ENCODE data around the gene HMGCS1. TPM values are rescaled to one million over a fixed set of nuclear protein-coding genes. Genes with fewer than 3 reads are reported as not detected.

HMGCS1 gene
- total RNA-seq, 1 experiment from 2014 or later: 52.8 TPM

- H3K27me3 ChIP-seq (ENCODE audit: insufficient read depth, low read length): no peaks in the 10 kb centered on the region
- RAD21 ChIA-PET (ENCODE audit: low non-redundant PET in 1 of 2, low total read pairs in 2 of 2, uncharacterized antibody in 2 of 2, unreplicated experiment in 2 of 2): no interaction called here
- intact Hi-C loops (cut with micrococcal nuclease): no loop called here
- no peak overlapping the region for H3K4me3 ChIP-seq (replicated peaks in 1 of 2; ENCODE audit: low read depth in 1 of 2, low read length in 2 of 2)
- no peaks in the 10 kb centered on the region for H3K36me3 ChIP-seq (ENCODE audit: control insufficient read depth in 1 of 2, insufficient read depth in 2 of 2, low read length in 2 of 2)
- CTCF ChIA-PET: no interaction called here
- H3K9me2 ChIP-seq (ENCODE audit: insufficient read depth): no peaks in the 10 kb centered on the region
- no peak for ATAC-seq
- no TSS peak for BruUV-seq (replicated peaks)
- H3K9ac ChIP-seq (ENCODE audit: low read length): no peak overlapping the region
- H3K79me2 ChIP-seq (ENCODE audit: insufficient read depth, low read length): no peaks in the 10 kb centered on the region
- H3K4me2 ChIP-seq (ENCODE audit: low read length): no peak overlapping the region
- H3K9me3 ChIP-seq (ENCODE audit: control insufficient read depth in 1 of 2, insufficient read depth in 1 of 2, low read depth in 1 of 2, low read length in 2 of 2): no peaks in the 10 kb centered on the region
- POLR2A ChIA-PET: no interaction called here
- H2AFZ ChIP-seq (ENCODE audit: low read depth, low read length, poor library complexity, severe bottlenecking): no peak overlapping the region
- H4K20me1 ChIP-seq (ENCODE audit: insufficient read depth): no peaks in the 10 kb centered on the region
- no peaks in the 10 kb centered on the region for H3K4me1 ChIP-seq (ENCODE audit: control insufficient read depth in 1 of 2, insufficient read depth in 2 of 2, low read length in 2 of 2)
- no peak for DNase-seq (ENCODE audit: low read depth, low spot score)
- TF ChIP-seq ZFX (IDR thresholded peaks at IDR 0.05) (no peak), JUND (IDR thresholded peaks at IDR 0.05) (no peak), EGR1 (IDR thresholded peaks at IDR 0.05; ENCODE audit: low read depth) (no peak)
- H3K27ac ChIP-seq (ENCODE audit: low read depth, low read length): no peak overlapping the region
Measured at GRCh38 chr5:43348861-43349363, 35.7 kb upstream of the HMGCS1 start.

- ChIA-PET RAD21 (ENCODE audit: low non-redundant PET in 1 of 2, low total read pairs in 2 of 2, uncharacterized antibody in 2 of 2, unreplicated experiment in 2 of 2) (no interaction called here), CTCF (no interaction called here), POLR2A (no interaction called here)
- no peak overlapping the region for H3K4me3 ChIP-seq (replicated peaks in 1 of 2; ENCODE audit: low read depth in 1 of 2, low read length in 2 of 2)
- H3K27ac ChIP-seq (ENCODE audit: low read depth, low read length): no peak overlapping the region
- H4K20me1 ChIP-seq (ENCODE audit: insufficient read depth): no peaks in the 10 kb centered on the region
- no peaks in the 10 kb centered on the region for H3K9me2 ChIP-seq (ENCODE audit: insufficient read depth)
- no peak for DNase-seq (ENCODE audit: low read depth, low spot score)
- no peaks in the 10 kb centered on the region for H3K9me3 ChIP-seq (ENCODE audit: control insufficient read depth in 1 of 2, insufficient read depth in 1 of 2, low read depth in 1 of 2, low read length in 2 of 2)
- no peaks in the 10 kb centered on the region for H3K36me3 ChIP-seq (ENCODE audit: control insufficient read depth in 1 of 2, insufficient read depth in 2 of 2, low read length in 2 of 2)
- no peaks in the 10 kb centered on the region for H3K27me3 ChIP-seq (ENCODE audit: insufficient read depth, low read length)
- no peak overlapping the region for H3K9ac ChIP-seq (ENCODE audit: low read length)
- intact Hi-C loops (cut with micrococcal nuclease): no loop called here
- no peak overlapping the region for H2AFZ ChIP-seq (ENCODE audit: low read depth, low read length, poor library complexity, severe bottlenecking)
- H3K4me2 ChIP-seq (ENCODE audit: low read length): no peak overlapping the region
- no peaks in the 10 kb centered on the region for H3K79me2 ChIP-seq (ENCODE audit: insufficient read depth, low read length)
- ATAC-seq: no peak
- no peaks in the 10 kb centered on the region for H3K4me1 ChIP-seq (ENCODE audit: control insufficient read depth in 1 of 2, insufficient read depth in 2 of 2, low read length in 2 of 2)
- BruUV-seq (replicated peaks): no TSS peak
- TF ChIP-seq ATF3 (IDR thresholded peaks at IDR 0.05) (no peak), SRF (IDR thresholded peaks at IDR 0.05; ENCODE audit: low read depth) (no peak), JUND (IDR thresholded peaks at IDR 0.05) (no peak), SP1 (IDR thresholded peaks at IDR 0.05; ENCODE audit: low read depth) (no peak), CTCF (IDR thresholded peaks at IDR 0.05 in 2 of 3, conservative IDR thresholded peaks at IDR 0.05 in 1 of 3; ENCODE audit: borderline replicate concordance in 1 of 3, insufficient read depth in 1 of 3, low read depth in 2 of 3, low read length in 2 of 3) (no peak), CEBPB (IDR thresholded peaks at IDR 0.05; ENCODE audit: low read depth) (no peak), EZH2 (IDR thresholded peaks at IDR 0.05) (no peak), RAD21 (IDR thresholded peaks at IDR 0.05; ENCODE audit: low read depth) (no peak), ZNF274 (IDR thresholded peaks at IDR 0.05; ENCODE audit: low read depth, low read length) (no peak), POLR2A (IDR thresholded peaks at IDR 0.05; ENCODE audit: borderline replicate concordance, extremely low read depth, insufficient read depth, insufficient read length) (no peak), REST (IDR thresholded peaks at IDR 0.05; ENCODE audit: low read depth) (no peak), EGR1 (IDR thresholded peaks at IDR 0.05; ENCODE audit: low read depth) (no peak), EZH2phosphoT487 (IDR thresholded peaks at IDR 0.05; ENCODE audit: borderline replicate concordance) (no peak), CBX3 (IDR thresholded peaks at IDR 0.05; ENCODE audit: low read depth) (no peak)
Measured at GRCh38 chr5:43348207-43348606, 35.0 kb upstream of the HMGCS1 start.

Data from HCT116 (cell line).